ENCODE data around the gene OSBPL8.
"Not testable (repeated sequence)": the region's sequence is repeated elsewhere in the genome, so short reads cannot be mapped to it uniquely, and the experiment has no call there.

The OSBPL8 gene

GRCh38 chr12:76391461-76391860 is 168.1 kb downstream of the OSBPL8 start:
- in situ Hi-C loops (cut with MboI; ENCODE audit: low pct_unique_long_range_greater_than_20kb, low sequenced_read_pairs), result no loop called here
- DNase-seq, result no peak

DNA sequence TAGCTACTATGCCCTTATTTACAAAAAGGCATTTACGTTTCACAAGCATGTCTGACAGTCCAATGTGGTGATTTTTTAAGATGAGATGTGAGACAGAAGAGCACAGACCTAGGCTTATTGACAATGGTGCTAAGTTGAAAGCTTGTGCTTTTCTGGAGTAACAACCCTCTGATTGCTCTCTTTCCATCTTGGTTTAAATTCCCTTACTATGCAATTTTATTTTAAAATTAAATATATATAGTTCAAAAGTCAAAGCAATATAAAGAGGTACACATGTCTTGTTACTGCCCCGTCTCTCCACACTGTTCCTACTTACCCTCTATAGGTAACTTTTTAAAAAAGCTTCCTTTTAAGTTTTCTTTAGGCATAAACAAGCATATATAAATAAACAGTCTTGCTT is 172.0 kb downstream of the OSBPL8 start:
- in situ Hi-C loops (cut with MboI; ENCODE audit: low pct_unique_long_range_greater_than_20kb, low sequenced_read_pairs), result no loop called here
- DNase-seq, result no peak

- in situ Hi-C loops (cut with MboI; ENCODE audit: low pct_unique_long_range_greater_than_20kb, low sequenced_read_pairs), result no loop called here
- no peak for DNase-seq
Observed at GRCh38 chr12:76384560-76384959, 175.0 kb downstream of the OSBPL8 start.

DNA sequence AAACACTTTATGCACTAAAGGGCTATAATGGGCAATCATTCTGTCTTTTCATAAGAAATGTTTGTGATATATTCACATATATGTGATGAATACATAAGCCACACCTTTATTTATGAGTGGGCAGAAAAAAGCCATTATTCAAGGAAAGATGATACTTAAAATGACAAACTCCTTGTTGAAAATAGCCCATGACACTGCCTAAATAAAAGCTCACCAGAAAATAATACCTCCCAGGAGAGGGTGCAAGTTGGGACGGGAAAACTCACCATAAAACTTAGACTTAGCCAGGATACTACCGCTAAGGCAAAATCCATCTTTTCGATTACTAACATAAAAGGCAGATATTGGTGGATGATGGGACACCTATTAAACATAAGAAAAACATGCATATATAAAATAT is 175.6 kb downstream of the OSBPL8 start:
- DNase-seq, result no peak
- in situ Hi-C loops (cut with MboI; ENCODE audit: low pct_unique_long_range_greater_than_20kb, low sequenced_read_pairs), result no loop called here

DNA sequence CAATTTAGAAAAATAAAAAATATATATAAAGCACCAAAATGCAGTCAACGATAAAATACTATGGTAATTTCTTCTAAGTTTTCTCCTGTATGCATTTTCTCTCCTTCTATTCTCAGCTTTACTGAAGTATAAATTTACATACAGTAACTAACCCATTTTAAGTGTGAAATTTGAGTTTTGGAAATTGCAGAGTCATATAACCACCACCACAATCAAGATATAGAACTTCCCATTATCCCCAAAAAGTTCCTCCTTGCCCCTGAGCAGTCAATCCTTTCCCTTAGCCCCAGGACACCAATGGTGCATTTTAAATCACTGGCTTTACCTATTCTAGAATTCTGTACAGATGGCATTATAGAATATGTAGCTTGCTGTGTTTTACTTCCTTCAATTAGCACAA is 180.3 kb downstream of the OSBPL8 start:
- in situ Hi-C loops (cut with MboI; ENCODE audit: low pct_unique_long_range_greater_than_20kb, low sequenced_read_pairs), result no loop called here
- DNase-seq, result no peak

- in situ Hi-C loops (cut with MboI; ENCODE audit: low pct_unique_long_range_greater_than_20kb, low sequenced_read_pairs); DNase-seq: not testable (repeated sequence)
Observed at GRCh38 chr12:76376876-76377275, 182.7 kb downstream of the OSBPL8 start.

- DNase-seq, result no peak
- in situ Hi-C loops (cut with MboI; ENCODE audit: low pct_unique_long_range_greater_than_20kb, low sequenced_read_pairs), result no loop called here
Observed at GRCh38 chr12:76375939-76376338, 183.6 kb downstream of the OSBPL8 start.

- no peak for DNase-seq
- in situ Hi-C loops (cut with MboI; ENCODE audit: low pct_unique_long_range_greater_than_20kb, low sequenced_read_pairs), result no loop called here
Observed at GRCh38 chr12:76375470-76375869, 184.1 kb downstream of the OSBPL8 start.

DNA sequence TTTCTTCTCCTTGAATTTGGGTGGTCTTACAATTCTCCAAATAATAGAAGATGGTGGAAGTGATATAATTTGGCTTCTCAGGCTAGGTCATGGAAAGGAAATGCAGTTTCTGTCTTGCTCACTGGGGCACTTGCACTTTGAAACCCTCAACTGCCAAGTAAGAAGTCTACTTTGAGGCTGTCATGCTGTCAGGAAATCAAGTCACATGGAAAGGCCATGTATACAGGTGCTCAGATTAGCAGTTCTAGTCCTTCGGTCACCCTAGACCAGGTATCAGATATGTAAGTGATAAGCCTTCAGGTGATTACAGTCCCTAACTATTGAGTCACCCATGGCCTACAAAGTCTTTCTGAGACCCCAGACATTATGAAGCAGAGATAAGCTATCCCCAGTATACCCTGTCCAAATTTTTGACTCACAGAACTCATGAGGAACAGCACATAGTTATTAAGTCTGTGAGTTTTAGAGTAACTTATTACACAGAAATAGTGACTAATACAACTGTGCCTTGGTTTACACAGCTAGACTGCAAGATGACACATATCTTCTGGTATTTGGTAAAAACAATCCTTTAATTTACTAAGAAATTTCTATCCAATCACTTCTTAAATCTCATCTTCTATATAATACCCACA is 185.1 kb downstream of the OSBPL8 start:
- DNase-seq, result no peak
- in situ Hi-C loops (cut with MboI; ENCODE audit: low pct_unique_long_range_greater_than_20kb, low sequenced_read_pairs), result no loop called here

- DNase-seq, result no peak
- in situ Hi-C loops (cut with MboI; ENCODE audit: low pct_unique_long_range_greater_than_20kb, low sequenced_read_pairs), result no loop called here
Observed at GRCh38 chr12:76368230-76368629, 191.3 kb downstream of the OSBPL8 start.

DNA sequence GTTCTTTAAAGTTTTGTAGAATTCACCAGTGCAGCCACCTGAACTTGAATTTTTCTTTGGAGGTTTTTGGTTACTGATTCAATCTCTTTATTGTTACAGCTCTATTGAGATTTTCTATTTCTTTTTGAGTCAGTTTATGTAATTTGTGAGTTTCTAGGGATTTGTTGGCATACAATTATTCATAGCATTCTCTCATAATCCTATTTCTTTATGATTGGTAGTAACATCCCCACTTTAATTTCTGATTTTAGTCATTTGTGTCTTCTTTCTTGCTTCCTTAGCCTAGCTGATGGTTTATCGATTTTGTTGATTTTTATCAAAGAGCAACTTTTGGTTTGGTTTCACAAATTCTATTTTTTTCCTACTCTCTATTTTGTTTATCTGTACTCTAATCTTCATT is 193.4 kb downstream of the OSBPL8 start:
- DNase-seq, result no peak
- in situ Hi-C loops (cut with MboI; ENCODE audit: low pct_unique_long_range_greater_than_20kb, low sequenced_read_pairs), result no loop called here

- not testable (repeated sequence) for DNase-seq
Observed at GRCh38 chr12:76364131-76364530, 195.4 kb downstream of the OSBPL8 start.

DNA sequence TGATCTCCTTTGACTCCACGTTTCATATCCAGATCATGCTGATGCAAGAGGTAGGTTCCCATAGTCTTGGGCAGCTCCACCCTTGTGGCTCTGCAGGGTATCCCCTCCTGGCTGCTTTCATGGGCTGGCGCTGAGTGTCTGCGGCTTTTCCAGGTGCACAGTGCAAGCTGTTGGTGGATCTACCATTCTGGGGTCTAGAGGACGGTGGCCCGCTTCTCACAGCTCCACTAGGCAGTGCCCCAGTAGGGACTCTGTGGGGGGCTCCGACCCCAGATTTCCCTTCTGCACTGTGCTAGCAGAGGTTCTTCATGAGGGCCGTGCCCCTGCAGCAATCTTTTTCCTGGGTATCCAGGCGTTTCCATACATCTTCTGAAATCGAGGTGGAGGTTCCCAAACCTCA is 199.3 kb downstream of the OSBPL8 start:
- in situ Hi-C loops (cut with MboI; ENCODE audit: low pct_unique_long_range_greater_than_20kb, low sequenced_read_pairs), result no loop called here
- no peak for DNase-seq

More at GRCh38 chr12:76364131-76364530, 195.4 kb downstream of the OSBPL8 start:
- in situ Hi-C loops (cut with MboI; ENCODE audit: low pct_unique_long_range_greater_than_20kb, low sequenced_read_pairs), result not testable (repeated sequence)

DNA sequence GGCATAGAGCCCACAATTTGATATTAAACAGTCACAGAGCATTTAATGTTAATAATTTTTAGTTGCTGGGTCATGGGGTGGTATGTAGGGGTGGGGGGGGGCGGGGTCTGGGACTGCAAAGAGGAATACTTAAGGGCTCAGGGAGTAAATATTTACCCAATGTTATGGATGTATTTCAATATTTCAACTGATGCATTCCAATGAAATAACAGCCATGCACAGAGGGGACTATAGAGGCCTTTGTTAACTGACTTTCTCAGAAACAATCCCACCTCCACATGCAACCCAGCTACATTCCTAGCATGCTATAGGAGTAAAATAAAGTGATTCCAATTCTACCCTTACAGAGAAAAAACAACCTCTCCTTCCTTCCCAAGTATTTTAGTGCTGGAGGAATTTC is 203.5 kb downstream of the OSBPL8 start:
- DNase-seq, result no peak
- in situ Hi-C loops (cut with MboI; ENCODE audit: low pct_unique_long_range_greater_than_20kb, low sequenced_read_pairs), result no loop called here

DNA sequence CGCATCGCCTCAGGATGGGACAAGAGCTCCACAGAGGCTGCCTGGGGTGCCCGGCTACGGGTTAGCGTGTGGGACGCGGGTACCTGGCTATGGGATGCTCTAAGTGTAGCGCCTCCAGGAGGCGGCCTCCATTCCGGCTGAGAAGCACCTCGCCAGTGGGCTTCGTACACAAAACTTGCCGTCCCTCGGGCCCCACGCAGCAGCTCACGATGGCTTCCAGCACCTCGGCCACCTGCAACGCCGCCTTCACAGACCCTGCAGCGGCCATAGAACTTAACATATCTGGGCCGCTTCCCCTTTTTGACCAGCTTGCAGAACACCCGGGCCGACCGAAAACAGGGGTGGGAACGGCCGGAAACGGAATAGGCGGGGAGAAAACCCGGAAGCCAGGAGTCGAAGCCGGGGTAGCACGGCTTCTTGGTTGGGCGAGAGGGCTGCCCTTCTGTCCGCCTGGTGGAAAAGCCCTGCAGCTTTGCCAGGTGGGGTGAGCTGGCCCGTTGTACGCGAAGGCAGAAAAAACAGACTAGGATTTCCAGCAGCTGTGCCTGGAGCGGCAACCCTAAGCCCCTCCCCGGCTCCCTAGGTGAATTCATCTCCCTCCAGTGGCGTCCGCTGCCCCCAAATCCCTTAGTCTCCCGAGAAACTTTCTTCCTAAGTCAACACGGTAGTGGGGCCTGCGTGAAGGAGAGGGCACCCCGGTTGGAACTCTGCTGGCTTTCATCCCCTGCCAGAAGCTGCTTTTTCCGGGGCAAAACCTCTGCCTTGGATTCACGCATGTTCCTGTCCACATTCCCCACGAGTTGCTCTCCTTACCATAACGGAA is 211.3 kb downstream of the OSBPL8 start, which contains the start of gene BBS10:
Gene BBS10, minus strand, starts transcription at position 337 of the 823 bp plus-strand sequence. Its CDS starts 57 bp downstream, at position 280.
- DNase-seq, result peak; percentile 97
- in situ Hi-C loops (cut with MboI; ENCODE audit: low pct_unique_long_range_greater_than_20kb, low sequenced_read_pairs), result loop anchor here (25.0 kb wide), 1 partner anchor 811 kb away; no protein-coding TSS in a partner anchor

- in situ Hi-C loops (cut with MboI; ENCODE audit: low pct_unique_long_range_greater_than_20kb, low sequenced_read_pairs), result loop anchor here (25.0 kb wide), 1 partner anchor 810 kb away; no protein-coding TSS in a partner anchor
- peak; percentile 63 for DNase-seq
Observed at GRCh38 chr12:76346798-76347420, 212.7 kb downstream of the OSBPL8 start.

DNA sequence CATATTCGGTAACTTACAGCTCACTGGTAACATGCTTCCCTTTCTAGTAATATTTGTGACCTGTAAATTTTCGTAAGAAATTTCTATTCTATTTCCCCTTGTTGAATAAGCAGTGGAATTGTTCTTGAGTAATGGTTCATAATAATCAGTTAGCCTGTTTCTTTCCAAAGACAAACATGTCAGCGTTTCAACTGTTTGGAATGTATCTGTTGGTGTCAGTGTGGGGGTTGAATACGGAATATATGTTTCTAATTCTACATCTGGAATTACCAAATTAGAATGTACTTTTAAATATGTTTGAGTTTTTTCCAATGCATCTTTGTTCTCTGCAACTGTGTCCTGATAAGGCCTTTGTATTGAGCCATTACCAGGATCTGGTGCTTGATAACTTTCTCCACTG is 213.3 kb downstream of the OSBPL8 start:
- in situ Hi-C loops (cut with MboI; ENCODE audit: low pct_unique_long_range_greater_than_20kb, low sequenced_read_pairs), result loop anchor here (25.0 kb wide), 1 partner anchor 809 kb away; no protein-coding TSS in a partner anchor

GRCh38 chr12:76345569-76345968 is 214.0 kb downstream of the OSBPL8 start:
- no peak for DNase-seq
- in situ Hi-C loops (cut with MboI; ENCODE audit: low pct_unique_long_range_greater_than_20kb, low sequenced_read_pairs), result loop anchor here (25.0 kb wide), 1 partner anchor 808 kb away; no protein-coding TSS in a partner anchor

More for the DNA sequence above, 213.3 kb downstream of the OSBPL8 start:
- DNase-seq, result no peak

- in situ Hi-C loops (cut with MboI; ENCODE audit: low pct_unique_long_range_greater_than_20kb, low sequenced_read_pairs), result loop anchor here (25.0 kb wide), 1 partner anchor 804 kb away; no protein-coding TSS in a partner anchor
- DNase-seq, result no peak
Observed at GRCh38 chr12:76341436-76342030, 218.0 kb downstream of the OSBPL8 start.

Measured in KBM-7 (cell line).